Stimulated activated CD8-positive, alpha-beta memory T cell treated with anti-CD3 and anti-CD28 coated beads, Interleukin-15, amount 100 ng/mL, for 24 hours (primary cell): ENCODE results near the gene CENPU.
"Not testable (repeated sequence)": the region's sequence is repeated elsewhere in the genome, so short reads cannot be mapped to it uniquely, and the experiment has no call there.

Experiments
- DNase-seq: peaks from one replicate; pipeline ENCODE4 v3.0.0-alpha.2; 2020; ENCODE audit warnings: low read depth

CENPU gene, protein sequence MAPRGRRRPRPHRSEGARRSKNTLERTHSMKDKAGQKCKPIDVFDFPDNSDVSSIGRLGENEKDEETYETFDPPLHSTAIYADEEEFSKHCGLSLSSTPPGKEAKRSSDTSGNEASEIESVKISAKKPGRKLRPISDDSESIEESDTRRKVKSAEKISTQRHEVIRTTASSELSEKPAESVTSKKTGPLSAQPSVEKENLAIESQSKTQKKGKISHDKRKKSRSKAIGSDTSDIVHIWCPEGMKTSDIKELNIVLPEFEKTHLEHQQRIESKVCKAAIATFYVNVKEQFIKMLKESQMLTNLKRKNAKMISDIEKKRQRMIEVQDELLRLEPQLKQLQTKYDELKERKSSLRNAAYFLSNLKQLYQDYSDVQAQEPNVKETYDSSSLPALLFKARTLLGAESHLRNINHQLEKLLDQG

DNA sequence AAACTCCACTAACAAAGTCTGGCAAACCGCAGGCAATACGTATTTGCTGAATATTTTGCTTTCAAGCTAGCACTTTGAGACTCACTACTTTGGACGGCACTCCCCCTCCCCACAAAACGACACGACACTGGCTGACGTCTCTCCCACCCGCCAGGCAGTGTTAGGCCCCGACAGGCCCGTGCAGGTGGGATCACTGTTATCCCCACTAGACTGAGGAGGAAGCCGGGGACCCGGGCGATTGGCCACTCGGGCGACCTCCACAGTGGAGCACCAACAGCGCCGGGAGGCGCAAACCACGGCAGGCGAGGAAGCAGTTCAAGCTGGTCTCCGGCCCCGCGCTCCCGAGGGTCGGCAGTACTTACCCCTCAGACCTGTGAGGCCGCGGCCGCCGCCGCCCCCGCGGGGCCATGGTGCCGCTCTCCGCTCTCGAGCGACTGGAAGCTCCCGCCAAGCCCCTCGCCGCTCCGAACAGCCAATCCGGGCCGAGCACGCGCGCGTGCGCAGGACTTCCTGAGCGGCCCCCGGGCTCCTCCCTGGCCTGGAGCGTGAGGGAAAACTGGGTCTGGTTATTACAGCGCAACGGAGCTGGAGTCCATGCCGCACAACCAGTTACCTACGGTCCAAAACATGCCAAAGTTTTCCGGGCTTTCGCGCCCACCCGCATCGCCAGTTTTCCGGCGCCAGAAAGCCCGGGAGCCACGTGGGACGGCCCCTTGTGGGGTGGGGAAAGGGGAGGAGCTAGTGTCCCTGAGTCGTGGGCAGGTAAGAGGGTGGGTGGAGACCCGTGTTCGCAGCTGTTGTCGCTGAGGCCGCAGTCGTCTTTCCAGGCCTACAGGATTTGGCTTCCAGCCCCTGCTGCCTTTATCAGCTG lies at the start of gene CENPU:
Gene CENPU (minus strand): TSS at position 443 of the 871 bp plus-strand sequence. CDS start 34 bp downstream, at position 409.
- DNase-seq: peak; percentile 85

DNA sequence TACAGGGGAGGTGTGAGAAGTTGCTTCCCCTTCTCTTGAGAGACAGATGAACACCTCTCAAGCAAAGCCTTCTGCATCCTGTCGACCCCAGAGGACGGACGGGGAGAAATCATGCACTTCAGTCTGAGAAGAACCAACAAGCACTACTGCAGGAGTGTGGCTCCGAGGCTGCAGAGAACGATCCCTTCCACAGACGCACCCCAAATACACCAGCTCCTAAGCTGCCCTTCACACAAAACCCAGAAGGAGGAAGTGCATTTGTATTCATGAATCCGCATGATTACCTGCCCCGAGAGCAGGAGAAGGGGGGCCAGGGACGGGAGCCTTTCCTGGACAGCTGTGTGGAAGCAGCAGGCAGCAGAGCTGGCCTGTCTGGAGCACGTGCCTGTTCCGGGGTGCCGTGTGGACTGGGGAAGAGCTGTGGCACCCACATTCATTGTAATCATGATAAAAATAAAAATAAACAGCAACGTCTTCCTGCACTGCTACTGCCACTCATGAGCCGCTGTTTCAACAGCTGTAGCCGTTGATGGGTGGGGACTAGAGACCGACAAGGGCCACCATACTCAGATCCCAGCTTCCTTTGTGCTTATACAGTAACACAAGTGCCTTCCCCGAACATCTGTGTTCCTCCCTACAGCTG lies 49.0 kb upstream of the CENPU start:
- DNase-seq: no peak

DNA sequence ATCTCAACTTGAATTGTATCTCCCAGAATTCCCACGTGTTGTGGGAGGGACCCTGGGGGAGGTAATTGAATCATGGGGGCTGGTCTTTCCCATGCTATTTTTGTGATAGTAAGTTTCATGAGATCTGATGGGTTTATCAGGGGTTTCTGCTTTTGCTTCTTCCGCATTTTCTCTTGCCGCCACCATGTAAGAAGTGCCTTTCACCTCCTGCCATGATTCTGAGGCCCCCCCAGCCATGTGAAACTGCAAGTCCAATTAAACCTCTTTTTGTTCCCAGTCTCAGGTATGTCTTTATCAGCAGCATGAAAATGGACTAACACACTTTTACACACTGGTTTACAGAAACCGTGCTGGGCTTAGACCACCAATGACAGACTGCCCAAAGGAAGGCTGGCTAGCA lies 45.3 kb upstream of the CENPU start:
- not testable (repeated sequence) for DNase-seq

DNA sequence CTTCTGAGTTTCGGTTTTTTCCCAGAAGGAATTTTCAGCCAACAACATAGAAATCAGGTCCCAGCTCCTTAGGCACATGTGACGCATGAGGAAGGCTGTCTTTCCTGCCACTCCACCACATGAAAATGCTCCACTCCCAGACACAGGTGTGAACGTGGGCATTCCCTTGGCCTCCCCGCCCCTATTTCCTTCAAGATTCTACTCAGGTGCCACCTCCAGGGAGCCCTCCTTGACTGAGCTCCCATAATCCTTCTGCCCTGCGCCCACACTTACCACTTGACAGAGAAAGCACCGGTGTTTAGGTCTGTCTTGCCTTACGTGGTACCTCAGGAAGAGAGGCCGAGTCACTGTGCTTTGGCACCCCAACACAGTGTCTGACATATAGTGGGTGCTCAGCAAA lies 44.4 kb upstream of the CENPU start:
- DNase-seq: no peak

DNA sequence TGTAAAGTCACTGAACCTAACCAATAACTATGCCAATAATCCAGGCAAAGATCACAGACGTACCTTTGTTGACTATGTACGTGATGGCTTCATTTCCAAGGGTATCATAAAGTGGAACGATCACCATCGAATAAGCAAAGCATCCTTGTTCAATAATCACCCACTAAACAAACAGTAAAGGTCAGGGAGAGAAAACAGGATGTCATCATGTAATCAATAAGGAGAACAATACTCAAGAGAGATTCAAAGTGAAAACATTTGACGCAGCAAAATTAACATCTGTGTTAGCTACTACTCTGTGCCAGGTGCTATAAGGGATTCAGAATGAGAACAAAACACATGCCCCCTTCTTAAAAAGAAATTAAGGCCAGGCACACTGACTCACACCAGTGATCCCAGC lies 42.9 kb upstream of the CENPU start:
- no peak for DNase-seq

DNA sequence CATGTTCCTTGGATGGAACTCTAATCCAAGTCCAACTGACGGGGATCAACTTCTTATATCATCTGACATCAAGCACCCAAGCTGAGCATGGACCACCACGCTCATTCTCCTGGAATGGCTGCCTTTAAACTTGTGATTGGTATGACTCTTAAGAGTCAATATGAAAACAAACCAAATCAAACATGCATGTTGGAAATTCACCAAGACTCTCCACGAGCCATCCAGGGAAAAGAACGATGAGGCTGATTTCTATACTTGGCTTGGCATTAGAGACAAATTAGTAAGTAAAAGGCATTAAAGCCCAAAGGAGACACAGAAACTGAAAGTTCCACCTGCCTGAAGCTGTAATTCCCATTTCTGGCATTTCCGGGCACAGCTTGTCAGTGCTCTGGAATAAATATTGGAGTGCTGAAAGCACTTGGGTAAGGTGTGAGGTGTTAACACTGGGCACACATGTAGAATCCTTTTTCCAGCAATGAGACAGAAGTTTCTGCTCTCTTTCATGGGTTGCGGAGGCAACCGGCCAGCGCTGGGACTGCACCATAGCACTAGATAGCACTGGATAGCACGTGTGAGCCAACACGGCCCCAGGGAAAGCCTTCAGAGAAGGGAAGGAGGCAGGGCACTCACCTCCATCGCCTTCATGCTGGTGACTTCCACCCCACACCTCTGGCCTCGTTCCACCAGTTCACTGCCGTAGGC lies 42.1 kb upstream of the CENPU start:
- no peak for DNase-seq

DNA sequence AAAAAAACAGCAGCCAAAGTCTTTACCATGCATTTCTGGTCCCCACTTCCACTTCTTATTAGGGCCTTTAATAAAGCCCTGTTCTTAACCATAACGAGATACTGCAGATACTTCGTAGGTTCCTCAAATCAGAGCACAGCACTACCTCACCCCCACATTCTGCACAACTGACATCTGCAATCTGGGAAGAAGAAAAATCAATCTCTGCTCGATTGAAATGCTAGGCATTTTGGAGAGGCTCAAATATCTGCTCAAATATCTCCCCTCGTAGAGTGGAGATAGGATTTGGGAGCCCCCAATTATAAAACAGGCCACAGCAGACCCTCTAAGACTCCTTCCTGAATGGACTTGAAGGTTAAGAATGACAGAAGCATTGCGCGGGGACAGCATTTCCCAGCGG lies 40.3 kb upstream of the CENPU start:
- no peak for DNase-seq

DNA sequence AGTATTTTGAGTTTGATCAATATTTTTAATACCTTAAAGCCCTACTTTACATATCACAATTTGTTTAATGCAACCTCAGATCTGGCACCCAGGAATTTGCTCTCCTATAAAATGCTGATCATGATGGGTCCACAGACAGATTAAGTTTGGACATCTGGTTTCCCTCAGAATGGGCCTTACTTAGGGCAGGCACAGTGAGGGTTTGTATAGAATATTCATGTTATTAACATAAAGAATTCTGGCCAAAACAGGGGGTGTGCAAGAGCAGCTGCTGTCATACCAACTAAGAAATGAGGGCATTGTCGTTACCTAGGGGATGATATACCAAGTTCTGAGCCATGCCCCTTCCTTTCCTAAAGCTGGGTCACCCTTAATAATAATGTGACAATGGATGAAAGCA lies 37.5 kb upstream of the CENPU start:
- no peak for DNase-seq

DNA sequence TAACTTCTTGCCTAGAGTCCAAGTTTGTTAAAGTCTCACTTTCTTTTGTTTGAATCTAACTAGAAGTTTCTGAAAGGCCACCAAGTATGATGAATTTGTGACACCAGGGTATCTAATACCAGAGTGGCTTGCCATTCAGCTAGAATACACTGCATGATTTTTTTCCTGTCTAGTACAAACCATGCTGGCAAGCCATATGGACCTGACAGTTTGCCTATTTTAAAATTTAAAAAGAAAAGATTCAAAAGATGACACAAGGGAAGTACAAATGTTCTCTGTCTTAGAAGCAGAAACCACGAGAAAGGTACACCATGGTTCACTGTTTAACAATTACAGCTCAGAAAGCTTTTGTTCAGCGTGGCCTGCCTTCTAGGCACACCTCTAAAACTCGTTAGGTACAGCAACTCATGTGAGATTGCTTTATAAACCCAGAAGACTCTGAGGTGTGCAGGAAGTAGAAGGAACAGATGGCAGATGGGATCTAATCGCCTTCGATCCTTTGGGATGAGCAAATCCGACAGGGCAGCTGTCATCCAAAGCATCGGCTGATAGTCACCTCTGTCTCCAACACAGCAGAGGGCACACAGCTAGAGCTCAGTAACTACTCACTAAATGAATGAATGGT lies 35.4 kb upstream of the CENPU start:
- no peak for DNase-seq

DNA sequence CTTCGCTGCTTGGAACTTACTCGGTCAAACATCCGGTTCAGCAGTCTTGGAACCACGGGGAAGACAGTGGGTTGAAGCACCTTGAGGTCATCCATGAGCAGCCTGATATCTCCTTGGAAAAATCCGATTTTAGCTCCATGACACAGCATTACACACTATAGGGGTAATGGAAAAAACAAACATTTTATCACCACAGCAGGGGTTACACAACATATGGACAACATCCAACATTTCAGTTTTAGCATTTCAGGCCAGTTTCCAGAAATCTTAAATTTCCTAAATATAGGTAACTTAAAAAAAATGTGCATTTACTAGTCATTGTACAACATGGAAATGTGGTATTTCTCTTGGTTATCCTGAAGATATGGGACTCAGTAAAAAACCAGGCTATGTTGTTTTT lies 34.4 kb upstream of the CENPU start:
- no peak for DNase-seq

DNA sequence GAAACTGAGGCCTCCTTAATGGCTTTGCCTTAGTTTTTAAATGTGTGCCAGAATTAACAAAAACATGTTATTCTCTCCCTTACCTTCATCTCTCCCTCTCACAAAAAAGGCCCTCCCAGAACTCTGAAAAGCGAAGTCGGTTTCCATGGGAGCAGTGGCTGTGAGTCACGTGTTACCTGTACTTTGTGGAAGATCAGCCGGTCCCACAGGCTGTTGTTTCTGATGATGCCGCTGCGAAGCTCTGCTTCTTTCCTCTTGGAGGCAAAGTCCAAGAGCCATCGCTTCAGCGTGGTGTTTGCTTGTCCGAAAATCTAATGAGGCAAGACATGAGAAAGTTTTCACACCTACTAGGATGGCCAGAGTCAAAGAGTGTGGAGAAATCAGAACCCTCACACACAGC lies 32.5 kb upstream of the CENPU start:
- no peak for DNase-seq

DNA sequence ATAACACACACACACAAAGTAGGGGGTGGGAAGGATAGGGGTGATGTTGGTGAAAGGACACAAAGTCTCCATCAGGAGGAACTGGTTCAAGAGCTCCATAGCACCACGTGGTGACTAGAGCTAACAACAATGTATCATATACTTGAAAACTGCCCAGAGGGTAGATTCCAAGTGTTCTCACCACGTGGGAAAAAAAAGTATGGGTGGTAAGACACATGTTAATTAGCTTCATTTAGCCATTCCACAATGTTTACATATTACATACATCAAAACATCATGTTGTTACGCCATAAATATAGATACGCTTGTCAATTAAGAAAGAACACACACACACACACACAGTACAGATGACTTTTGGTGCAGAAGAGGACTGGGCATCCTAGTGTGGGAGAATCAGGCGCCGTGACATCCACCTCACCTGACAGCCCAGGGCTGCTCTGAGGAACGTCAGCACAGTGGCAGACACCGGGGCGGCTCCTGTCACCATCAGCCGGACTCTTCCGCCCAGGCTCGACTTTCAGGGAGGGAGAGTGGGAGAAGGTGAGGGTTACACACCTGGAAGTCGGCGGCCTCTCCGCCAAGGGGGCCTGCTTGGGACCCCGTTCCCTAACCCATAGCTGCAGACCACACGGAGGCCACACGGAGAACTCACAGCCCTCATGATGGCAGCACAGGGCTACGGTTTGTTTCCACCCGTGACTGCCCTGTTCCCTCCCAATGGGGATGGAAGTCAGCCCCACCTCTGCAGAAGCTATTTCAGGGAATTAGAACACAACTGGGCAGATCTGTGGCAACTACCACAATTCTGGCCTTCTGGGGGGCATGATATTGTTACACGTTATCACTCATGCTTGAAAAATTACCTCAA lies 31.8 kb upstream of the CENPU start:
- no peak for DNase-seq

DNA sequence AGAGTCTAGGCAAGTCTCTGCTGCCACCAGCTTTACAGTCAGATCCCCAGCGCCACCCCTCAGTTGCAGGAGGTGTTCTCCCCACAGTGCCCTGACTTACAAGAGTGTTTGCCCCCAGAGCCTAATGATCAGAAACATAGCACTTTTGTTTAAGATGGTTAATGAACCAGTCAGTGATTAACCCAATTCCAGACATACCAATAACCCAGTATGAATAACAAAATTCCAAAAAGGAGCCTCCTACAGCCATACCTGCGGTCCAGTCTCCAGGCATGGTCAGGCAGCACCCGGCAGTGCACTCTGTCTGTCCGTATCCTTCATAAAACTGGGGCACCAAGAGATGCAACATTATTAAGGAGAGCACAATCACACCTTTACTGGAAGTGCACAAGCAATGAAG lies 30.7 kb upstream of the CENPU start:
- DNase-seq: no peak

DNA sequence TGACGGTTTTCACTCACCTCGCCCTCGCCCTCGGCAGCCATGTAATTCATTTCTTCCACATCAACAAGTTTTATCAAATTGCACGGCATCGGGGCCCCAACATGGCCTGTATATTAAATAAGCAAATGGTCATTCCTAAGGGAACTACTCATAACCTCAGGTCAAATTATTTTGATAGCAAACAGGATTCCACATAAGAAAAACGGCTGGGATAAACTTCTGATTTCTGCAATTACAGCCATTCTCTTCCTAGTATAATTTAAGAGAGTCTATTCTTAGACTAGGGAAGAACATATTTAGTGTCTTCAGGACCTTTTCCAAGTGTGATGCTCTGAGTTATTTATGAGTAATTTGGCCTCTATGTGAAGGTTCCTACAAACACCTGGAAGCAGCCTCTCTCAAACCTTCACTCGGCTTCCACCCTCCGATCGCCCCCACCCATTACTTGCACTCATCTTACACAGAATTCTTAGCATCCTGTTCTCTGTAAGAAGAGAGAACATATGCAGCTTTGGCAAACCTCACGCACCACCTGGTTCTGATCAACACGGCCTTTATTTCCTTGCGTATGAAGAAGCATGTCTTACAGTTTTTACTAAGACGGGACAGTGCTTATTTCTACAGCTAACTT lies 29.4 kb upstream of the CENPU start:
- DNase-seq: no peak

DNA sequence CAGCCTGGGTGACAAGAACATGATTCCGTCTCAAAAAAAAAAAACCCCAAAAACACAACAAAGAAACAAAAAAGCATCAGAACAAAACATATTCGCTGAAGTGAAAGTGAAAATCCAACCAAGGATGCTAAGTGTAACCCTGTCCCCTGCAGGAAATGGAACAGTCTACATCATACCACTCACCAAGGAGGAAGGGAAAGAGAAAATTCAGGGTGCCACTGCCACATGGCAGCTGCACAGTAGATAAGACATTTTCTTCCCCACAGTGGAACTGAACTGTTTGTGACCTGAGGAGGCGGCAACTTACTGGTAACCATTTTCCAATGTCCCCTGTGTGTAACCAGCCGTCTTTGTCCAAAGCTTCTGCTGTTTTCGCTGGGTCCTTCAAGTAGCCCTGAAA lies 28.2 kb upstream of the CENPU start:
- no peak for DNase-seq

DNA sequence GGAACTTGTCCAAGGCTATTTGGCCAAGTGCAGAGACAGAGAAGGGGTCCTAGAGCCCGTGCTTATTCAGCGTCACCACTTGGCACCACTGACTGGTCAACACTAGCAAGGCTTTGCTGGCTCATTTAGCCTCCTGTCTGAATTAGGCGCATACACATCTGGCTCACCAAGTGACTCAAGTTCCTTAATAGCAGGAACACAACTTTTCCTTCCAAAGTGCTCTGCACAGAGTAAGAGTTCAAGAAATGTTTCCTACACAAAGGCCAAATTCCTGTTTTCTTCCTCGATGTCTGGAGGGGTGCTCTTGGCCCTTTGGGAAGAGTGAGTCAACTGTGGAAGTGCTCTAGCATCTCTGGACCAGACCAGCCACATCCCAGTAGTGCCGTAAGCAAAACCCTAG lies 26.8 kb upstream of the CENPU start:
- DNase-seq: no peak

DNA sequence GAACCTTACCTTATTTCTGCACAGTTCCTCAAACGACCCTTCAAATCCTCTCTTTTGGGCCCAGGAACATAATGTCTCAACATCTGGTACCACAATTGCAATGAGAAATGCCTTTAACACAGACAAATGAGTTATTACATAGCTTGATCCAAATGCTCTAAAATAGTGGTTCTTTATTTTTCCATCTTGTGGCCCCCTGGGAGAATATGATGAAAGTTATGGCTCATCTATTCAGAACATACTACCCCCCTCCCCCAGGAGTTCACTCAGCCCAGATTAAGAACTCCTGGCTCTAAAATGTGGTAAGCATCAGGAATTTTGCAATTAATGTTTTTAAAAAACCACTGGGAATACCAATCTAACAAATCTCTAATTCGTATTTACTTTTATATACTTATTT lies 23.9 kb upstream of the CENPU start:
- no peak for DNase-seq

DNA sequence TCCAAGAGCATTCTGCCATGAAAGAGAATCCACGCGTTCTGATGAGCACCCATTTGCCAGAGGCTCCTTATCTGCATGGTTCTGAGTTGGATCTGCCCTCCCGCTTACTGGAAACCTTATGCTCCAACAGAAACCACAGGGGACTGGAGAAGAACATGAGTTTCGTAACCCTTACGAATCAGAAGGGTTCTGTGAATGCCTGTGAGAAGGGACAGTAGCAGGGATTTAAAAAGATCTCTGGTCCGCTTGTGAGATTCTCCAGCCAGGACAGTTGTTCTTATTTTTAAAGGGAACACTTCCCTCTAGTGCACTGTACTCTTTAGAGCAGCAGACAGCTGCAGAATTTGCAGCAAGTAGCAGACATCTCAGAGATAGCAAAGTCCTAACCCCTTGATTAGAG lies 22.5 kb upstream of the CENPU start:
- no peak for DNase-seq

DNA sequence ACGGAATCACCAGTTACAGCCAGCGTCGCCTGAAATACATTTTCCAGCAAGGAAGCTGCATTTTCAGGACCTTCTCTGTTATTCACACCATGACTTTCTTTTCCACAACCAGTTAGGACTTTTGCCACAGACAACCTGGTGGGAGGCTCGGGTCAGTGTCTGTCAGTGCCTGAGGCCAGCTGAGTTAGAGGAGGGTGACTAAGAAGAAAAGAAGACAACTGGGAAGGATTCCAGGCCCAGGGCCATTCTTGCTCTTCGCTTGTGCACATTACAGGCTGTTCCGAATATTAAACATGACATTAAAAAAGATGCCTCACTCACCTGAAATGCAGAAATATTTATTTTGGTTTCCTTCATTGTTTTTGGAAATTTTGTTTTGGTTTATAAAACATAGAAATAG lies 21.4 kb upstream of the CENPU start:
- no peak for DNase-seq
